Limb (tissue), 2 donors: ENCODE data around the gene USP12.
"Not testable (repeated sequence)": the region's sequence is repeated elsewhere in the genome, so short reads cannot be mapped to it uniquely, and the experiment has no call there.

Experiments
- DNase-seq, 2 donors: peaks; one replicate each; pipeline ENCODE4 v3.0.0-alpha.2; 2016; ENCODE audit errors: extremely low spot score in 2 of 2

The USP12 gene

DNA sequence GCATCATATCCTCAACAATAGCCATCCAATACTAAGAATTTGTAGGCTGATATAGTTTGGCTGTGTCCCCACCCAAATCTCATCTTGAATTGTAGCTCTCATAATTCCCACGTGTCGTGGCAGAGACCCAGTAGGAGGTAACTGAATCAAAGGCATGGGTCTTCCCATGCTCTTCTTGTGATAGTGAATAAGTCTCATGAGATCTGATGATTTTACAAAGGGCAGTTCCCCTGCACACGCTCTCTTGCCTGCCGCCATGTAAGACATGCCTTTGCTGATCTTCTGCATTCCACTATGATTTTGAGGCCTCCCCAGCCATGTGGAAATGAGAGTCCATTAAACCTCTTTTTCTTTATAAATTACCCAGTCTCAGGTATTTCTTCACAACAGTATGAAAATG, 48.2 kb downstream of the USP12 start:
- not testable (repeated sequence) for DNase-seq

DNA sequence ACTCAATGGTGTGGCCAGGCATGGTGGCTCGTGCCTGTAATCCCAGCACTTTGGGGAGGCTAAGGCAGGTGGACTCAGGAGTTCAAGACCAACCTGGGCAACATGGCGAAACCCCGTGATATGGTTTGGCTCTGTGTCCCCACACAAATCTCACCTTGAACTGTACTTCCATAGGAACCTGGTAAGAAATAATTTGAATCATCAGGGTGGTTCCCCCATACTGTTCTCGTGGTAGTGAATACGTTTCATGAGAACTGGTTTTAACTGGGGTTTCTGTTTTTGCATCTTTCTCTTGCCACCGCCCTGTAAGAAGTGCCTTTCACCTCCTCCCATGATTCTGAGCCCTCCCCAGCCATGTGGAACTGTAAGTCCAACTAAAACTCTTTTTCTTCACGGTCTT, 49.6 kb downstream of the USP12 start:
- DNase-seq, result no peak

DNA sequence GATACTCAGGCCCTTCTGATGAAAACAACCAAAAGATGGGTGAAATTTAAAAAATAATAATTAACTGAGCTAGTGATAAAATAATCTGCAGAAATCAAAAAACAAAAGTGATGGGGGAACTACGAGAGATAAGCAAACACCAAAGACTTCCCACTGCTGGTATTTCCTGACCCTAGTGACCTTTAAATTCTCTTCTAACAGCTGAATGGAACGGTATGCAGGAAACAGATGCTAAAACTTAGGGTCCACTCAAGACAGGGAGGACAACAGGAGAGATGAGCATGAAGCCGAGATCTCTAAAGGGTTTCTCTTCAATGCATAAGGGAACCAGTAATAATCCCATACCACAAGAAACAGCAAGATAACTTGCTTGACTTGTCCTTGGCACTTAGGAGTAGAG, 50.8 kb downstream of the USP12 start:
- no peak for DNase-seq

DNA sequence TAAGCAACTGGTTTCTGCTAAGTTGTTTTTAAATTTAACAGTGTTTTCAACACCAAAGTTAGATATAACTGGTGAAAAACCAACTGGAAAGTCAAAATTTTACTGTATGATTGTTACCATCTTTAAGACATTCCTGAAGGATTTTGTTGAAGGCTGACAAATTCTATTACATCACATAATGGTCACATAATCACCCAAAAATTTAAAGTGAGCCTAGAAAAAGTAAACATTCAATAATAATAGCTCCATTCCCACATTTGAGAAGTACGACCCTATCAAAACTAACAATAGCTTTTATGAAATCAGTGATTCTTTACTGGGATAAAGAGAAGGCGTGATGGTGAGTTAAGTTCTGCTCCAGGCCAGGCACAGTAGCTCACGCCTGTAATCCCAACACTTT, 51.6 kb downstream of the USP12 start:
- DNase-seq, result no peak

DNA sequence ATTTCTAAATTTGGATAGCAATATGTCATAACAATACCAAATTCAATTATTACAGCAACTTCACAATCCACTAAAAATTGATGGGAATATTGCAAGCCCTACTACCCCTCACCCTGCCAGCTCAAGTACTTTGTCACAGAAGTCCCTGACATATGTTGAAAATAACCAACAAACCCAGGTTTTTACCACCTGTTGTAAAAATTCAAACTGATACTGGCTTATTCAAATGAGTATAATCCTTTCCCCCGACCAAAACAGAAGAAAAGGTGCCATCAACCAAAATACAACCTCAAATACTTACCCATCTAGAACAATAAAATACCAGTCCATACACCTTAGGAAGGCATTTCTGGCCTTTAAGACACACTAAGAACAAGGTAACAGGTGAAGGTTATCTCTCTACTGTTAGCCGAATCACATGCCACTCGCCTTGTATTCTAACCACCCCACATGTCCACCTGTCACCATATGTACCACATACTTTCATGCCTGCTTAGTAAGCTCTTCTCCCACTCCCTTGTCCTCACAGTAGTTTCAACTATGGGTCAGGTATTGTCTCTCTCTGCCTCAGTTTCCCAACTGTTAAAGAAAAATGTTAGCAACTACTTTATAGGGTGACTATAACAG, 53.1 kb downstream of the USP12 start:
- DNase-seq, result no peak

DNA sequence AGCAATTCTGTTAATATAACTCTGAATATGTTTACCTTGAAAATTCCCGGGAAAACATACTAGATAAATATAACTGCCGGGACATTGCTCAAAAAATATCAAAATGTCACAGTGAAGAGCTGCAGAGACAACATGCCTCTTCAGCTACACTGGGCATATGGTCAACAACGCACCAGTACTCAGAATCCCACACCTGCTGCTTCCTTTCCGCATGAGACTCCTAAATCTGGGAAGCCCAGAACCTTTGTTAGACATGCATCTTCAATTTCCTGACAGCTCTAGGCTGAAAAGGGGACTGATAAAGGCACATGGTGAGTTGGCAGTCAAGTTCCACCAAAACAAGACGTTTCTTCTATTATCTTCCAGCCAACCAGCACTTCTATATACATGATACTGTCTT, 53.7 kb downstream of the USP12 start:
- DNase-seq, result no peak

DNA sequence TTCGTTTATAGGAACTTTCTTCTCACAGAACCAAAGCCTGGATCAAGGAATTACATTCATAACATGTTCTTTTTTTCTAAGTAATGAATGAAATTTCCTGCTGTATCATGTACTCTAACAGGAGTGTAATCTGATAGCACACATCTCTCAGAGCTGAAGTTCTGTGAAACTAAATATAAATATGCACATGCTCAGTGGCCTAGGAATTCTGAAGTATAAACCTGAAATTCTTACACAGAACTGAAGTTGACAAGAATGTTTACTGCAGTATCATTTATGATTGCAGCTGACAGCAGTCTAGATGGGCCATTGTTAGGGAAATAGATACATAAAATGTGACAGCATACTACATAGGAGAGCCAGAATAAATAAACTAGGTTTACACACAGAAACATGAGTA, 54.5 kb downstream of the USP12 start:
- DNase-seq, result no peak

DNA sequence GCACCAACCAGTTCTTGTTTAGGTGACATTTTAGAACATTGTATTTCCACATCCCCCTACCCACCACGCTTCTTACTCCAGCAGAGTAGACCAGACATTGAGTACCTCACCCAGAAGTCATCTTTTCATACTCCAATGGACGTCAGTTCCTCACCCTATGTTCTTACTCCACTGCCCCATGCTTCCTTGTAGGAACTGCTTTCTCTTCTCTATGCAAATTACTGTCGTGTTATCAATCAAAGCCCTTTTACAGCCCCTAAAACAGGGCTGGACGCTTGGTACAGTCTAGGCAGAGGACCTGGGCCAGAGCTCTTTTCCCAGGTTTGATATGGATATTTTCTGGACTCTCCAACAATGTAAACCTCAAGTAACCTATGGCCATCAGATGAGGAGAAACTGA, 58.2 kb downstream of the USP12 start:
- no peak for DNase-seq

DNA sequence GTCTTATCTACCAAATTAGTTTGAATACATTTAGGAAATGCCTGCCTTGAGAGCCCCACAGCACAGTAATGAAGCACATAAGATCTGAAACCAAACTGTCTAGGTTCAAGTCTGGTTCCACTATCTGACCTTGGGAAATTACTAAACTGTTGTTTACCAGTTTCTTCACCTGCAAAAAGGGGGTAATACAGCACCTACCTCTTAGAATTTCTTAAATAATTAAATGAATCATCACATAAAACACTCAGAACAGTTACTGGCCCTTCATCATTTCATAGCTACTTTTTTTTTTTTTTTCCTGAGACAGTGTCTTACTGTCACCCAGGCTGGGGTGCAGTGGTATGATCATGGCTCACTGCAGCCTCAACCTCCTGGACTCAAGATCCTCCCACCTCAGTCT, 59.6 kb downstream of the USP12 start:
- DNase-seq, result no peak

DNA sequence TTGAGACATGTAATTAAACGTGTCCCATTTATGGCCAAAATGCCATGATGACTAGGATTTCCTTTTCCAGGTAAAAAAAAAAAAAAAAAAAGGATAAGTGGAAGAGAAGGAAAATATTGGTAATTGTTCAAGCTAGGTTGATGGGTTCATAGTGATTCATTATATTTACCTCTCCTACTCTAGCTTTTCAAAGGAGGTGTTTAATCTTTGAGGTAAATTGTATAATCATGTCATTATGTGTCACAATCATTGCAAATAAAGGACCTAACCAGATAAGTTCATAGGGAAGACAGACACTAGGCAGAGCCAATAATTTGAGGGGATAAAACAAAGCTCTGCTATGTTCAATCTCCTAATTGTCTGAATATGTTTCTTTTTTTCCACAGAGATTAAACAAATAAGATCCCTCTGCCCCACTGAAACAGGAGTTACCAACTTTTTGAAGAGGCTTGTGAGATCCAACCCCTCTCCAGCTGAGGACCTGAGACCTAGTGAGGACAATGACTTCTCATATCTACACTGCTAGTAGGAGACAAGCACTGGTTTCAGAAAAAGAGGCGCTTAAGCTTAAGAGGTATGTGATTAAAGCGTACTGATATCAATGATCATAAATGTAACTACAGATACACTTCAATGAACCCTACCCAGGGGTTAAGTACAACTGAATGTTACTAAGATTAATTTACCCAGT, 61.4 kb downstream of the USP12 start:
- no peak for DNase-seq

DNA sequence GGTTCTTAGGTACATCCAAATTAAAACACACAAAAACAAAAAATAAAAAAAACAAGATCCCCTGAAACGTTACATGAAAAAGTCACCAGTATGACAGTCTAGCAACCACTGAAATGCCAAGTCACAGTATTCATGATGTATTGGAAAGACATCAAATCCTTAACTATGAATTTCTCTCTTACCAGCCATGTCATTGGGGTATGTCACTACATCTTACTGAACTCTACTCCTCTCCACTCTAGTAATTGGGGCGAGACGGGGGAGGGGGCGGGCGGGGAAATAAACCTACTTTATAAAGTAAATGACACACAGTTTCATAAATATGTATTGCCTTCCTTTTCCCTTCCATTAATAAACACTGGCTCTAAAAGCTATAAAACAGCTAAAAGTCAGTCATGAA, 65.5 kb downstream of the USP12 start:
- DNase-seq, result no peak

DNA sequence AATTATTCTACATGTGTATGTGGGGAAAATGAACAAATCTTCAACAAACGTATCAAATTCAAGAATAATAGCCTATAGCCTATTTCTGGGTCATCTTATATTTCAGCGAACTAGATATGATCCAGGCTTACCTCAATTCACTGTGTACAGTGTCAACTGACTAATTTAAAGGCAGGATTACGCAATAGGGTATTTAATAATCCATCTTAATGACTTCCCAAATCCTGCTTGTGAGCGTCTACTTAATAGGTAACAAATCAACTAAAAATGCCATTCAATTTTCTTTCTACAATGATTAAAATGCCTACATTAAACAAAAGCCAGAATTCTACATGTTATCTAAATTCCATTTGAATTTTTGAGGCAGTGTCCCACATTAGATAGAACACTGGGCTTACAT, 67.0 kb downstream of the USP12 start:
- DNase-seq, result no peak

DNA sequence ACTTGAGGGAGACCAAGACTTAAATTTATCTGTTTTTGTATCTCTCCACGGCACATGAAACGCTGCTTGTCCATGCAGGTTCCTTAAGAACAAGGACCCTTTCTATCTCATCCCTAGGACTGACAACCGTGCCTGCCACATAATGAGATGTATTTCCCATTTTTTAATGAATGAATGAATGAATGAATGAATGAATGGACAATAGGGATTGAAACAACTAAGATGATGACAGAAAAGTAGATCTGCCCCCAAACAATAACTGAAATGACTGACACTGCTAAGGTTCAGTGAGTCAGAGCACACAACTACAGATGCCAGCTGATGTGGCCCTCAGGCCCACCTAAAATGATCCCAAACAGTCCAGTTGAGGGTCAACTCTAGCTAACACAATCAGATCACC, 69.8 kb downstream of the USP12 start:
- no peak for DNase-seq

DNA sequence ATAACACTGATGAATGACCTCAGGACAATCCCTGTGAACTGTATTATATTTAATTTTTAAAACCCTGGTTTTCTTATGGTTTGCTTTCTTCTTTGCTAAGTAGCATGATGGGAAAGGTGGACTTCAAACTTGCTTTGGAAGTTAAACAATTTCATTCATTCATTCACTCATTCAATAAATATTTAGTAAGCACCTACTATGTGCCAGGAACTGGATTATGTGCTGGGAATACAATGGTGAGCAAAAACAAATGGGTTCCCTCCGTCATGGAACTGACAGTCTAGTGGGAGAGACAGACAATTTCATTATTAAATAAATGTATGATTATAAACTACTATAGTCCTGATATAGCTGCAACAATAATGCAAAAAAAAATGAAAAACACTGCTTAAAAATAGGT, 70.3 kb downstream of the USP12 start:
- DNase-seq, result no peak

DNA sequence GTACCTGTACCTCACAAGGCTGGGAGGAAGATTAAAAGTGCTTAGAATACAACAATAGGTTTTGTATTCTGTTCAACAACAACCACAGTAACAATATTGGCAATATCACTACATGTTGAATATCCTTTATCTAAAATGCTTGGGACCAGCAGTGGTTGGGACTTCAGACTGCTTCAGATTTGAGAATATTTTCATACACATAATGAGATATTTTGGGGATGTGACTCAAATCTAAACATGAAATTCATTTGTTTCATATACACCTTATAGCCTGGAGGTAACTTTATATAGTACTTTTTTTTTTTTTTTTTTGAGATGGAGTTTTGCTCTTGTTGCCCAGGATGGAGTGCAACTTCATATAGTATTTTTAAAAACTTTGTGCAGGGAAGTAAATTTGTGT, 73.9 kb downstream of the USP12 start:
- no peak for DNase-seq

DNA sequence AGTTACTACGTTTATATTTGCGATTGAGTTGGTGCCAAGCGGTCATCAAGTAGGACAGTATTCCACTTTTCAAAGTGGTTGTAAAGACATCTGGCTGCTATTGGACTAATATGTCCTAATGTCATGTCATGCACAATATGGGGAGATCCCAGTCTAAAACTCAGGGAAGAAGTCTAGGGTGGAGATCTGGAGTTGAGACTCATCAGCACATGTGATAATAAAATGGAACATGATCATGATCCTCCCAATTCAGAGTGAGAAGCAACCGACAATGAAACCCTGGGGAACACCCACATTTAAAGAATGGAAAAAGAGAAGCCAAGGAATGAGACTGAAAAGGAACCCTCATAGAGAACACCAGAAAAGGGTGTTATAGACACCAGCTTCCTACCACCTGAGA, 80.2 kb downstream of the USP12 start:
- no peak for DNase-seq

DNA sequence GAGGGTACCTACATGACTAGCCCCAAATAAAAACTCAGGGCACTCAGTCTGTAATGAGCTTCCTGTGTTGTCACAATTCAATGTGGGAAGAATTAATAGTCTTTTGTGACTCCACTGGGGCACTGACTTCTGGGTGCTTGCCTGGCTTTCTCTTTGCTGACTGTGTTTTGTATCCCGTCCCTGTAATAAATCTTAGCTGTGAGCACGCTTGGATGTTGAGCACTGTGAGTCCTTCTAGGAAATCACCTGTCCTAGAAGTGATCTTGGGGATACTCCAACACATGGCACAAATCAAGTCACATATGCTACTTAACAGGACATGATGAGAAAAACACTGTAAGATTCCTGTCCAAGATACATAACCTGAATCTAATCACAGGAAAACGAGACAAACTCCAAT, 83.0 kb downstream of the USP12 start:
- no peak for DNase-seq

DNA sequence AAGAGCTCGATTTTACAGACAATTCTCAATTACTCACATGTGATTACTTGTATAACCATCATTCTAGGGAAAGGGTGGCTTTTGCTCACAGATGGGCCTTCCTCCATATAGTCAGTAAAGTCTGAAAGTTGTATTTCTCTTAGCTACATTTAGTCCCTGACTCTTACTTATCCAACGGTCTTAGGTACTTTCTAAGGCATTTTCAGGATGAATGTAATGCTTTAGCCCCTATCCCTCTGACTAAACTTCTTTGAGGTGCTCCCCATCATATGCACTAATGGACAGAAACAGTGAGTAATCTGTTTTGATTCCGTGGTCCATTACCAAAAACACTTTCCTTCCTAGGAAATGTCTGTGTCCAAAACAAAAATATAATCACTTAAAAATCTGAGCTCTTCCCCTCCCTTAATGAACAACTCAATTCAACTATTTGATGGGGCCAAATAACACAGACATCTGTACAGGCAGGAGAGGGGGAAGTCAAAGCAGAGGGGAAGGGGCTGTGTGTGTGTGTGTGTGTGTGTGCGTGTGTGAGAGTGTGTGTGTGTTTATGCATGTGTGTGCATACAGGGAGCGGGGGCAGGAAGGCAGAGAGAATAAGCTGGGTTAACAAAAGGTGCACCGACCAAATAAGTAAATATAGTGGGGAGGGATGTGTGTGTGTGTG, 84.9 kb downstream of the USP12 start:
- no peak for DNase-seq

DNA sequence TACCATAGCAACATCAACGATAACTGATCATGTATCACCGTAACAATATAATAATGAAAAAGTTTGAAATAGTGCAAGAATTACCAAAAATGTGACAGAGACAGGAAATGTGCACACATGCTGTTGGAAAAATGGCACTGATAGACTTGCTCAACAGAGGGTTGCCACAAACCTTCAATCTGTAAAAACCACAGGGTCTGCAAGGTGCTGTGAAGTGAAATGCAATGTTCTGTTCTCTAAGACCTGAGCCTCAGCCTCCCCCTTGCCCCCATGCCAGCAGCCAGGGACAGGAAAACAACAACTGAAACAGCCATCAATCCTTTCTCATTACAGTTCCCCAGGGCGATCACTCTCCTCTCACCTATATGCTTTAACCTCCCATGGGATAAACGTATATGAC, 88.4 kb downstream of the USP12 start:
- DNase-seq, result no peak

DNA sequence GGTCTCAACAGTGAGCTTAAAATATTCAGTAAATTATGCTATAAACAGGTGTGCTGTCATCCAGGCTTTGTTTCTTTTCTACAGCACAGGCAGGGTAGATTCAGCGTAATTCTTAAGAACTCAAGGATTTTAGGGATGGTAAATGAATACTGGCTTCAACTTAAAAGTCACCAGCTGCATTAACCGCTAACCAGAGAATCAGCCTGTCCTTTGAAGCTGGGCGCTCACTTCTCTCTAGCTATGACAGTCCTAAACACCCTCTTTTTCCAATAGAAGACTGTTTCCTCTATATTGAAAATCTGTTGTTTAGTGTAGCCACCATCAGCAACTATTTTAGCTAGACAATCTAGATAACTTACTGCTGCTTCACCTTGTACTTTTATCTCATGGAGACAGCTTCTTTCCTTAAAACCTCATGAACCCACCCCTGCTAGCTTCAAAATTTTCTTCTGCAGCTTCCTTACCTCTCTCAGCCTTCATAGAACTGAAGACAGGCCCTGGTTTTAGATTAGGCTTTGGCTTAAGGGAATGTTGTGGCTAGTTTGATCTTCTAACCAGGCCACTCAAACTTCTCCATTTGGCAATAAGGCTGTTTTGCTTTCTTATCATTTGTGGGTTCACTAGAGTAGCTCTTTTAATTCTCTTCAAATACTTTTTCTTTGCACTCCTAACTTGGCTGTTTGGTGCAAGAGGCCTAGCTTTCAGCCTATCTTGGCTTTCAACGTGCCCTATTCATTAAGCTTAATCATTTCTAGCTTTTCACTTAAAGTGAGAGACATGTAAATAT, 89.5 kb downstream of the USP12 start:
- no peak for DNase-seq

DNA sequence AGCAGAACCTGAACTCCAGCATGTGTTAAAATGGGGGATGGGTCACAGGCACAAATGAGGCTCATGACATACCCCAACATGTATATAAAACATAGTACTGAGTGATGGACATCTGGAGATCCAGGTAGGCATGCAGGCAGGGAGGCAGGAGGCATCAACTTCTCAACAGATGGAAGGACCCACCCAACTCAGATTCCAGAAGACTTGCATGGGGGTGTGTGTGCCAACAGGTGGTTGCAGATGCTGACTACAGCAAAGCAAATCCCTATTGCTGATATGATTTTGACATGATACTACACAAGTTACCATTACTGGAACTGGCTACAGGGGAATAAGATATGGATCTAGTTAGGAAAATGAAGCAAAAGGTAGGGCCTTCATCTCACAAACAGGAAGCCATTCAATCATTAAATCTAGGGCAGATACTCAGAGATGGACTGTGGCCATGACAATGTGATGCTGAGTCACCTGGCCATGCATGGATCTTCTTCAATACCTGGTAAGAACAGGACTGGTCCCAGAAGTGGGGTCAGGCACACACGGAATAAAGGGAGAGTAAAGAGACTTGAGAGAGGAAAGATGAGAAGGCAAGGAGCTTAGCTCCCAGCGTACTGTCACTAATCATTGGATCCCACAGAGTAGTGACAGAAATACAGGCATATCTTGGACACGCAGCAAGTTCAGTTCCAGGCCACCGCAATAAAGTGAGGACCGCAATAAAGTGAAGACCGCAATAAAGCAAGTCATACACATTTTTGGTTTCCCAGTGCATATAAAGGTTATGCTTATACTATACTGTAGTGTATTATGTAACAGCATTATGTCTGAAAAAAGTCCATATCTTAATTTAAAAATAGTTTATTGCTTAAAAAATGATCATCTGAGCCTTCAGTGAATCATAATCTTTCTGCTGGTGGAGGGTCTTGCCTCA, 91.3 kb downstream of the USP12 start:
- no peak for DNase-seq
